8988T (cell line): ENCODE measurements around the gene DHX29.
A peak's percentile ranks its signal among the peaks of the same experiment; 100 is the strongest.

Experiments
- DNase-seq: peaks from one replicate; pipeline ENCODE4 v3.0.0; 2011

Gene DHX29

GRCh38 chr5:55316289-55316688 is 8.8 kb upstream of the DHX29 start:
- no peak for DNase-seq

- no peak for DNase-seq
These were observed 6.5 kb upstream of the DHX29 start for GRCh38 chr5:55313870-55314617.

- no peak for DNase-seq
These were observed 851 bp upstream of the DHX29 start for GRCh38 chr5:55308254-55308836.

GRCh38 chr5:55306641-55307382 is 682 bp downstream of the DHX29 start:
- no peak for DNase-seq

GRCh38 chr5:55305345-55305744 is 2.1 kb downstream of the DHX29 start:
- DNase-seq, result no peak

GRCh38 chr5:55304584-55304983 is 2.9 kb downstream of the DHX29 start:
- DNase-seq, result no peak

GRCh38 chr5:55303238-55303690 is 4.2 kb downstream of the DHX29 start:
- no peak for DNase-seq

- no peak for DNase-seq
These were observed 6.6 kb downstream of the DHX29 start for GRCh38 chr5:55300890-55301289.

- DNase-seq, result no peak
These were observed 12.6 kb downstream of the DHX29 start for GRCh38 chr5:55294935-55295334.

GRCh38 chr5:55290991-55291390 is 16.5 kb downstream of the DHX29 start:
- no peak for DNase-seq

- DNase-seq, result no peak
These were observed 17.7 kb downstream of the DHX29 start for GRCh38 chr5:55289808-55290207.

GRCh38 chr5:55286411-55286933 is 21.0 kb downstream of the DHX29 start:
- DNase-seq, result no peak

- DNase-seq, result no peak
These were observed 28.7 kb downstream of the DHX29 start for GRCh38 chr5:55278778-55279177.

- no peak for DNase-seq
These were observed 30.7 kb downstream of the DHX29 start for GRCh38 chr5:55276771-55277170.

GRCh38 chr5:55258339-55258738 is 49.2 kb downstream of the DHX29 start:
- no peak for DNase-seq

- DNase-seq, result no peak
These were observed 52.7 kb downstream of the DHX29 start for GRCh38 chr5:55254802-55255201.

- DNase-seq, result no peak
These were observed 57.4 kb downstream of the DHX29 start for GRCh38 chr5:55250064-55250463.

GRCh38 chr5:55241746-55242145 is 65.7 kb downstream of the DHX29 start:
- DNase-seq, result no peak

GRCh38 chr5:55236800-55237199 is 70.7 kb downstream of the DHX29 start:
- DNase-seq, result no peak

GRCh38 chr5:55234121-55234700 is 73.3 kb downstream of the DHX29 start:
- no peak for DNase-seq

GRCh38 chr5:55232985-55233928 is 74.2 kb downstream of the DHX29 start, which contains the start of gene CCNO:
CCNO (minus strand) TSS chr5:55233608; CDS start chr5:55233523, 85 bp downstream.
- peak; percentile 89 for DNase-seq
